A549 (cell line): ENCODE data around the gene SUPT3H. TPM values are rescaled to one million over a fixed set of nuclear protein-coding genes. Genes with fewer than 3 reads are reported as not detected.

ENCODE experiments used
- ATAC-seq, 2 experiments: fragments of 200-7000 bp in 1 of 2; fragments of >200 bp in 1 of 2; cut with Nextera tagmentation in 1 of 2; cut with Tn5 transposase in 1 of 2; 3 replicates each; pipeline versions ENCODE4 v1.8.0 to v1.9.1; 2018 to 2020; ENCODE audit warnings: mild to moderate bottlenecking in 1 of 2, moderate library complexity in 1 of 2
- CTCF ChIA-PET: fragments of 300-600 bp; sonication (Branson Sonifier 250); formaldehyde crosslinking; extraction: SDS; loops from one replicate; lab custom pipeline; 2021; ENCODE audit warnings: antibody characterized with exemption, inconsistent platforms; lab: Yijun Ruan, JAX
- POLR2A ChIA-PET: fragments of 350-600 bp; formaldehyde crosslinking; extraction: SDS; loops from one replicate; lab custom pipeline; 2021; ENCODE audit warnings: antibody characterized with exemption, inconsistent platforms; lab: Yijun Ruan, JAX
- DNase-seq, 2 experiments: peaks; one replicate each; pipeline versions ENCODE4 v3.0.0 to v3.0.0-alpha.2; 2011 to 2016; ENCODE audit warnings: low read depth in 1 of 2, low spot score in 1 of 2
- FAIRE-seq: peaks from 2 replicates; lab custom pipeline; 2011; peaks lifted over from hg19 to GRCh38; lab: Jason Lieb, UNC
- H3K27ac ChIP-seq, 2 experiments: fragments of >200 bp; sonication (Bioruptor Twin); formaldehyde crosslinking; 3 replicates each; pipeline ENCODE4 v1.5.1; 2016 to 2017
- H3K4me1 ChIP-seq: fragments of >200 bp; sonication (Bioruptor Twin); formaldehyde crosslinking; 3 replicates; pipeline ENCODE4 v1.6.1; 2016
- H3K4me2 ChIP-seq: fragments of >200 bp; sonication (Bioruptor Twin); formaldehyde crosslinking; 3 replicates; pipeline ENCODE4 v1.6.1; 2016
- H3K4me3 ChIP-seq: fragments of >200 bp; sonication (Bioruptor Twin); formaldehyde crosslinking; 3 replicates; pipeline ENCODE4 v1.5.1; 2016
- H3K9me3 ChIP-seq: fragments of >200 bp; sonication (Bioruptor Twin); formaldehyde crosslinking; 3 replicates; pipeline ENCODE4 v1.6.1; 2016
- ATOH8 ChIP-seq: fragments of 250-450 bp; sonication (Bioruptor Pico); IDR thresholded peaks from 2 replicates; pipeline ENCODE4 v1.5.0; 2020; ENCODE audit warnings: low read depth, mild to moderate bottlenecking, moderate library complexity
- CBX2 ChIP-seq: fragments of 200-600 bp; sonication (generic); IDR thresholded peaks from 2 replicates; pipeline ENCODE4 v1.6.1; 2016; ENCODE audit warnings: low read depth, mild to moderate bottlenecking, borderline replicate concordance
- CHD4 ChIP-seq: fragments of 200-600 bp; sonication (generic); IDR thresholded peaks from 2 replicates; pipeline ENCODE4 v1.6.1; 2016; ENCODE audit warnings: antibody characterized with exemption, mild to moderate bottlenecking, borderline replicate concordance
- E2F6 ChIP-seq: IDR thresholded peaks from 2 replicates; pipeline ENCODE4 v1.6.1; 2012; ENCODE audit warnings: low read depth, borderline replicate concordance
- EHMT2 ChIP-seq: fragments of 200-600 bp; sonication (generic); IDR thresholded peaks from 2 replicates; pipeline ENCODE4 v1.6.1; 2016; ENCODE audit warnings: antibody characterized with exemption, low read depth, mild to moderate bottlenecking, moderate library complexity
- ELK1 ChIP-seq: fragments of 150-350 bp; IDR thresholded peaks from 2 replicates; pipeline ENCODE4 v1.6.1; 2014; ENCODE audit warnings: low read depth, mild to moderate bottlenecking, low read length
- EP300 ChIP-seq, 2 experiments: fragments of >200 bp; sonication (Bioruptor Twin); formaldehyde crosslinking; IDR thresholded peaks; 2 replicates in 1 of 2; 3 replicates in 1 of 2; pipeline ENCODE4 v1.6.1; 2016 to 2017
- FOSL2 ChIP-seq, 2 experiments: fragments of 450-650 bp in 1 of 2; fragments of >200 bp in 1 of 2; sonication (Bioruptor Twin) in 1 of 2; formaldehyde crosslinking; IDR thresholded peaks; 2 replicates each; pipeline versions ENCODE4 v1.5.0 to v1.6.1; 2016 to 2020; ENCODE audit warnings: mild to moderate bottlenecking in 1 of 2, moderate library complexity in 1 of 2
- GATA3 ChIP-seq: IDR thresholded peaks from 2 replicates; pipeline ENCODE4 v1.6.1; 2012; ENCODE audit warnings: borderline replicate concordance
- JUNB ChIP-seq: fragments of >200 bp; sonication (Bioruptor Twin); formaldehyde crosslinking; IDR thresholded peaks from 2 replicates; pipeline ENCODE4 v1.6.1; 2016
- KDM5A ChIP-seq: fragments of 200-600 bp; sonication (generic); IDR thresholded peaks from 2 replicates; pipeline ENCODE4 v1.6.1; 2016; ENCODE audit warnings: antibody characterized with exemption, mild to moderate bottlenecking
- MAFK ChIP-seq: fragments of 450-650 bp; IDR thresholded peaks from 2 replicates; pipeline ENCODE4 v1.6.1; 2014; ENCODE audit not compliant: partially characterized antibody
- MAX ChIP-seq: IDR thresholded peaks from 2 replicates; pipeline ENCODE4 v1.6.1; 2012
- MYC ChIP-seq: IDR thresholded peaks from 2 replicates; pipeline ENCODE4 v1.6.1; 2012; ENCODE audit warnings: mild to moderate bottlenecking, inconsistent platforms, low read length, improper control_type of control experiment, borderline replicate concordance
- NFE2L2 ChIP-seq: fragments of 150-350 bp; conservative IDR thresholded peaks from 2 replicates; pipeline ENCODE4 v1.6.1; 2014; ENCODE audit warnings: low read length
- NPAS2 ChIP-seq: fragments of 250-450 bp; sonication (Bioruptor Pico); IDR thresholded peaks from 2 replicates; pipeline ENCODE4 v1.8.0; 2022; ENCODE audit warnings: mild to moderate bottlenecking, moderate library complexity, borderline replicate concordance
- PHF8 ChIP-seq: fragments of 200-600 bp; sonication (generic); IDR thresholded peaks from 2 replicates; pipeline ENCODE4 v1.6.1; 2016; ENCODE audit warnings: low read depth, mild to moderate bottlenecking, antibody characterized with exemption, moderate library complexity, borderline replicate concordance
- POLR2A ChIP-seq: IDR thresholded peaks from 2 replicates; pipeline ENCODE4 v1.6.1; 2012; ENCODE audit warnings: mild to moderate bottlenecking, low read length
- POLR2AphosphoS2 ChIP-seq: conservative IDR thresholded peaks from 2 replicates; pipeline ENCODE4 v1.6.1; 2012; ENCODE audit warnings: low read length, improper control_type of control experiment, inconsistent platforms
- RAD21 ChIP-seq, 2 experiments: fragments of >200 bp in 1 of 2; sonication (Bioruptor Twin) in 1 of 2; formaldehyde crosslinking in 1 of 2; IDR thresholded peaks in 1 of 2; conservative IDR thresholded peaks in 1 of 2; 2 replicates in 1 of 2; 3 replicates in 1 of 2; pipeline ENCODE4 v1.6.1; 2012 to 2018; ENCODE audit warnings: inconsistent platforms in 1 of 2
- RCOR1 ChIP-seq: fragments of 150-350 bp; IDR thresholded peaks from 2 replicates; pipeline ENCODE4 v1.6.1; 2014; ENCODE audit warnings: antibody characterized with exemption, low read length, low read depth
- REST ChIP-seq: fragments of 200-600 bp; sonication (generic); IDR thresholded peaks from 2 replicates; pipeline ENCODE4 v1.6.1; 2016; ENCODE audit warnings: antibody characterized with exemption, mild to moderate bottlenecking, moderate library complexity
- SMC3 ChIP-seq: fragments of >200 bp; sonication (Bioruptor Twin); formaldehyde crosslinking; IDR thresholded peaks from 3 replicates; pipeline ENCODE4 v1.6.1; 2018; ENCODE audit warnings: inconsistent platforms
- USF2 ChIP-seq: fragments of 450-650 bp; IDR thresholded peaks from 2 replicates; pipeline ENCODE4 v1.6.1; 2014; ENCODE audit warnings: antibody characterized with exemption
- ZFP36 ChIP-seq: fragments of 450-650 bp; IDR thresholded peaks from 2 replicates; pipeline ENCODE4 v1.6.1; 2014; ENCODE audit warnings: borderline replicate concordance; ENCODE audit not compliant: partially characterized antibody
- WGBS: methylation state at CpG from one replicate; pipeline ENCODE4 v1.1.6; 2017; ENCODE audit errors: missing lambda C conversion rate; 5-methylcytosine and 5-hydroxymethylcytosine counted together
- polyA plus RNA-seq, 4 experiments: library from polyadenylated mRNA; depleted of rRNA in 3 of 4; stranded (reverse); fragments of >200 nt; fragmentation: RNase III in 1 of 4; extraction: RNeasy Plus Mini Kit Qiagen cat#74134 plus additional on column Dnase treatment in 1 of 4; gene quantifications; 2 replicates in 3 of 4; 3 replicates in 1 of 4; pipeline ENCODE4 v1.2.3, GENCODE V29; 2011 to 2017

Gene SUPT3H
- polyA plus RNA-seq, 2 of the 4 experiments (the other 2 are of a cell fraction), result 4.3 to 6.2 TPM

- no peak for DNase-seq
- FAIRE-seq, result no peak
- POLR2A ChIA-PET, result no interaction called here
- H3K4me3 ChIP-seq, result no peak overlapping the region
- CTCF ChIA-PET, result no interaction called here
- H3K4me1 ChIP-seq, result no peaks in the 10 kb centered on the region
- TF ChIP-seq CBX2 (no peak), NFE2L2 (no peak), MYC (no peak), ELK1 (no peak), E2F6 (no peak), MAFK (peak; percentile 79), JUNB (no peak)
- 89% methylated on average over 1 of the region's 1 CpG for WGBS
- no peaks in the 10 kb centered on the region for H3K9me3 ChIP-seq
- no peak for ATAC-seq
- no peak overlapping the region for H3K27ac ChIP-seq
- no peak overlapping the region for H3K4me2 ChIP-seq
Measured at GRCh38 chr6:45081634-45082033, 296.1 kb downstream of the SUPT3H start.

GRCh38 chr6:45078432-45078831 lies 299.3 kb downstream of the SUPT3H start:
- TF ChIP-seq NFE2L2 (no peak), POLR2AphosphoS2 (no peak), FOSL2 (IDR thresholded peaks at IDR 0.05) (no peak), FOSL2 (CRISPR knock-in tag; IDR thresholded peaks at IDR 0.05) (no peak), REST (no peak)
- CTCF ChIA-PET, result interaction anchor here (0.6 kb wide), 1 partner anchor 316 kb away, joined by 3 read pairs; no protein-coding TSS in a partner anchor
- DNase-seq (peak in 1 of 2 experiments; percentile 3), ATAC-seq (no peak), FAIRE-seq (no peak)
- POLR2A ChIA-PET, result no interaction called here
- H3K4me2 ChIP-seq, result no peak overlapping the region
- 58% methylated on average over 3 of the region's 3 CpGs for WGBS
- H3K27ac ChIP-seq, result no peak overlapping the region
- no peaks in the 10 kb centered on the region for H3K9me3 ChIP-seq
- H3K4me1 ChIP-seq, result 0 out of 3 replicates have a peak, but pooled peaks cover 3% of the 10 kb centered on the region
- no peak overlapping the region for H3K4me3 ChIP-seq

GRCh38 chr6:45076217-45076930 lies 301.4 kb downstream of the SUPT3H start:
- CTCF ChIA-PET, result no interaction called here
- WGBS, result 95% methylated on average over 2 of the region's 2 CpGs
- FAIRE-seq, result no peak
- no peak for TF ChIP-seq EP300 (IDR thresholded peaks at IDR 0.05)
- TF ChIP-seq RCOR1, result no peak
- no peak for TF ChIP-seq RAD21 (conservative IDR thresholded peaks at IDR 0.05 in 1 of 2, IDR thresholded peaks at IDR 0.05 in 1 of 2)
- no peak for TF ChIP-seq PHF8
- TF ChIP-seq EHMT2, result no peak
- no peak for TF ChIP-seq SMC3
- no peak for TF ChIP-seq USF2
- TF ChIP-seq NPAS2 (CRISPR knock-in tag), result no peak
- no peak for TF ChIP-seq CHD4
- TF ChIP-seq GATA3, result no peak
- no peak for TF ChIP-seq KDM5A
- TF ChIP-seq ZFP36, result no peak
- no peak for TF ChIP-seq JUNB
- no peak for TF ChIP-seq ATOH8 (CRISPR knock-in tag)
- TF ChIP-seq MAX, result no peak
- TF ChIP-seq POLR2A, result no peak

More at GRCh38 chr6:45076217-45076930, 301.4 kb downstream of the SUPT3H start:
- DNase-seq (no peak), ATAC-seq (no peak)
- POLR2A ChIA-PET, result no interaction called here
- no peak overlapping the region for H3K27ac ChIP-seq
- no peaks in the 10 kb centered on the region for H3K9me3 ChIP-seq
- H3K4me3 ChIP-seq, result no peak overlapping the region
- H3K4me1 ChIP-seq, result 0 out of 3 replicates have a peak, but pooled peaks cover 3% of the 10 kb centered on the region
- H3K4me2 ChIP-seq, result no peak overlapping the region
